HG02678 (cell line): ENCODE results near the gene BCL7C.
"Not testable (repeated sequence)": the region's sequence is repeated elsewhere in the genome, so short reads cannot be mapped to it uniquely, and the experiment has no call there.

Experiments used
- ATAC-seq: cut with Tn5 transposase; IDR thresholded peaks from one replicate; pipeline ENCODE4 v1.9.1; 2021; ENCODE audit warnings: mild to moderate bottlenecking, moderate library complexity; ENCODE audit not compliant: unreplicated experiment

Gene BCL7C

GRCh38 chr16:30893744-30894539 is at the start of gene BCL7C:
Gene BCL7C, minus strand, starts transcription at chr16:30894077. Its CDS starts 133 bp downstream, at chr16:30893944.
- ATAC-seq: peak; percentile 76

- ATAC-seq: no peak
Measured at GRCh38 chr16:30942426-30942806, 48.5 kb upstream of the BCL7C start.

- peak; percentile 93 for ATAC-seq
Measured at GRCh38 chr16:30941600-30942425, 47.9 kb upstream of the BCL7C start.

GRCh38 chr16:30939571-30939970 is 45.7 kb upstream of the BCL7C start:
- not testable (repeated sequence) for ATAC-seq

GRCh38 chr16:30937692-30938091 is 43.8 kb upstream of the BCL7C start:
- ATAC-seq: no peak

- ATAC-seq: no peak
Measured at GRCh38 chr16:30934827-30935557, 41.1 kb upstream of the BCL7C start.

- no peak for ATAC-seq
Measured at GRCh38 chr16:30931068-30931650, 37.3 kb upstream of the BCL7C start.

GRCh38 chr16:30930160-30930571 is 36.3 kb upstream of the BCL7C start:
- ATAC-seq: no peak

- ATAC-seq: no peak
Measured at GRCh38 chr16:30929167-30929566, 35.3 kb upstream of the BCL7C start.

- ATAC-seq: no peak
Measured at GRCh38 chr16:30928390-30928789, 34.5 kb upstream of the BCL7C start.

- ATAC-seq: no peak
Measured at GRCh38 chr16:30927789-30928378, 34.0 kb upstream of the BCL7C start.

GRCh38 chr16:30926937-30927788 is 33.3 kb upstream of the BCL7C start:
- ATAC-seq: no peak

GRCh38 chr16:30925995-30926811 is 32.3 kb upstream of the BCL7C start:
- no peak for ATAC-seq

GRCh38 chr16:30925632-30925987 is 31.7 kb upstream of the BCL7C start:
- ATAC-seq: no peak

GRCh38 chr16:30924913-30925631 is 31.2 kb upstream of the BCL7C start:
- ATAC-seq: no peak

- ATAC-seq: no peak
Measured at GRCh38 chr16:30924076-30924912, 30.4 kb upstream of the BCL7C start.

- ATAC-seq: no peak
Measured at GRCh38 chr16:30923554-30924075, 29.7 kb upstream of the BCL7C start, which contains the start of gene FBXL19. Gene FBXL19, plus strand, starts transcription at chr16:30923572. Its CDS starts 2,183 bp downstream, at chr16:30925755.
